ENCODE data around the gene AK3. TPM values are rescaled to one million over a fixed set of nuclear protein-coding genes. Genes with fewer than 3 reads are reported as not detected.
"Not testable (repeated sequence)": the region's sequence is repeated elsewhere in the genome, so short reads cannot be mapped to it uniquely, and the experiment has no call there.

The AK3 gene
- polyA plus RNA-seq, 3 donors, result 3.7 to 14.5 (median 13.8) TPM

DNA sequence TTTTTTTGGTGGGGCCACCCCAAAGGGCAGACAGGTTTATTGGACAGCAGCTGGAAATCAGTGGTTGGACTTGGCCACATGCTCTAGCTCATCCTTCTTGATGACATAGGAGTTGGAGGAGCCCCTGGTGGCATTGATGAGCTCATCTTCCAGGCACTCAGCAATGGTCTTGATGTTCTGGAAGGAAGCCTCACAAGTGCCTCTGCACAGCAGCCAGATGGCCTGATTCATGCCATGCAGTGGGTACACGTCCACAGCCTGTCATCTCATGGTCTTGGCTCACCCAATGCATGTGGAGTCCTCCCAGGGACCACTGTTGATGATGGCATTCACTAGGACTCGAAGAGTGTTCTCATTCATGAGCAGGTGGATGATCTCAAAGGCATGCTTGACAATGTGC, 40.4 kb upstream of the AK3 start:
- peaks cover 0 to 16% (median 8%) of the 10 kb centered on the region in 3 donors for H3K27me3 Mint-ChIP-seq (ENCODE audit: low read depth in 3 of 3)
- Histone ChIP-seq H3K4me3 (replicated peaks in 1 of 3; ENCODE audit: low read depth in 2 of 3, low read length in 3 of 3) (no peak overlapping the region), H3K79me2 (ENCODE audit: insufficient read depth, low read length) (no peaks in the 10 kb centered on the region), H4K20me1 (ENCODE audit: insufficient read depth, low read length) (no peaks in the 10 kb centered on the region), H3K4me2 (replicated peaks; ENCODE audit: extremely low read depth, low read length, poor library complexity, severe bottlenecking) (no peak overlapping the region), H3K27me3 (ENCODE audit: control insufficient read depth in 2 of 2, insufficient read depth in 2 of 2, low read length in 2 of 2) (no peaks in the 10 kb centered on the region), H3K9me3 (replicated peaks in 1 of 2; ENCODE audit: control insufficient read depth in 1 of 2, insufficient read depth in 1 of 2, low read length in 2 of 2) (no peaks in the 10 kb centered on the region), H3K9ac (ENCODE audit: insufficient read depth, low read length, poor library complexity, severe bottlenecking) (no peak overlapping the region), H3K4me1 (ENCODE audit: control insufficient read depth in 1 of 2, insufficient read depth in 2 of 2, low read length in 2 of 2) (no peaks in the 10 kb centered on the region), H2AFZ (ENCODE audit: insufficient read depth, low read depth, low read length, poor library complexity, severe bottlenecking) (no peak overlapping the region), H3K36me3 (replicated peaks in 1 of 2; ENCODE audit: control insufficient read depth in 1 of 2, insufficient read depth in 2 of 2, low read length in 2 of 2) (no peaks in the 10 kb centered on the region), H3K27ac (ENCODE audit: low read depth in 1 of 2, low read length in 2 of 2) (no peak overlapping the region)
- H3K4me1 Mint-ChIP-seq, result peaks cover 6% of the 10 kb centered on the region
- no peak overlapping the region for H3K27ac Mint-ChIP-seq
- H3K4me3 Mint-ChIP-seq, result no peak overlapping the region
- no peaks in the 10 kb centered on the region for H3K9me3 Mint-ChIP-seq
- no peak for DNase-seq
- TF ChIP-seq, protein P1, sequence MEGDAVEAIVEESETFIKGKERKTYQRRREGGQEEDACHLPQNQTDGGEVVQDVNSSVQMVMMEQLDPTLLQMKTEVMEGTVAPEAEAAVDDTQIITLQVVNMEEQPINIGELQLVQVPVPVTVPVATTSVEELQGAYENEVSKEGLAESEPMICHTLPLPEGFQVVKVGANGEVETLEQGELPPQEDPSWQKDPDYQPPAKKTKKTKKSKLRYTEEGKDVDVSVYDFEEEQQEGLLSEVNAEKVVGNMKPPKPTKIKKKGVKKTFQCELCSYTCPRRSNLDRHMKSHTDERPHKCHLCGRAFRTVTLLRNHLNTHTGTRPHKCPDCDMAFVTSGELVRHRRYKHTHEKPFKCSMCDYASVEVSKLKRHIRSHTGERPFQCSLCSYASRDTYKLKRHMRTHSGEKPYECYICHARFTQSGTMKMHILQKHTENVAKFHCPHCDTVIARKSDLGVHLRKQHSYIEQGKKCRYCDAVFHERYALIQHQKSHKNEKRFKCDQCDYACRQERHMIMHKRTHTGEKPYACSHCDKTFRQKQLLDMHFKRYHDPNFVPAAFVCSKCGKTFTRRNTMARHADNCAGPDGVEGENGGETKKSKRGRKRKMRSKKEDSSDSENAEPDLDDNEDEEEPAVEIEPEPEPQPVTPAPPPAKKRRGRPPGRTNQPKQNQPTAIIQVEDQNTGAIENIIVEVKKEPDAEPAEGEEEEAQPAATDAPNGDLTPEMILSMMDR (IDR thresholded peaks at IDR 0.05), result no peak
- H3K36me3 Mint-ChIP-seq, result no peaks in the 10 kb centered on the region
- 92% methylated on average over 2 of the region's 2 CpGs for WGBS (ENCODE audit: insufficient coverage)
- intact Hi-C loops (cut with micrococcal nuclease), result no loop called here

DNA sequence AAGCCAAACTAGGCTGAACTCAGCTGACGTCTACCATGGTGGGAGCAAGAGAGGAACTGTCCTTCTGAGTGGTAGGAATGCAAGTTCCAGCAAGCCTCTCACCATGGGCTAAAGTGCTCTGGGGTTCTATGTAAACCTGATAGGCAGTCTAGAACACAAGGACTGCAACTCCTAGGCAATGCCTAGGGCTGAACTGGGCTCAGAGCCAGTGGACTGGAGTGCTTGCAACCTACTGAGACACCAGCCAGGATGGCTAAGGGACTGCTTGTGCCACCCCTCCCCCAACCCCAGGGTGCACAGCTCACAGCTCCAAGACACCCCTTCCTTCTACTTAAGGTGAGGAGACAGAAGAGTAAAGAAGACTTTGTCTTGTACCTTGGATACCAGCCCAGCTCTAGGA, 39.6 kb upstream of the AK3 start:
- Histone ChIP-seq H2AFZ (ENCODE audit: insufficient read depth, low read depth, low read length, poor library complexity, severe bottlenecking) (no peak overlapping the region), H3K9me3 (replicated peaks in 1 of 2; ENCODE audit: control insufficient read depth in 1 of 2, insufficient read depth in 1 of 2, low read length in 2 of 2) (no peaks in the 10 kb centered on the region), H3K36me3 (replicated peaks in 1 of 2; ENCODE audit: control insufficient read depth in 1 of 2, insufficient read depth in 2 of 2, low read length in 2 of 2) (no peaks in the 10 kb centered on the region), H3K4me3 (replicated peaks in 1 of 3; ENCODE audit: low read depth in 2 of 3, low read length in 3 of 3) (no peak overlapping the region), H3K4me2 (replicated peaks; ENCODE audit: extremely low read depth, low read length, poor library complexity, severe bottlenecking) (no peak overlapping the region), H3K27ac (ENCODE audit: low read depth in 1 of 2, low read length in 2 of 2) (no peak overlapping the region), H3K79me2 (ENCODE audit: insufficient read depth, low read length) (no peaks in the 10 kb centered on the region), H3K4me1 (ENCODE audit: control insufficient read depth in 1 of 2, insufficient read depth in 2 of 2, low read length in 2 of 2) (no peaks in the 10 kb centered on the region), H3K27me3 (ENCODE audit: control insufficient read depth in 2 of 2, insufficient read depth in 2 of 2, low read length in 2 of 2) (no peaks in the 10 kb centered on the region), H4K20me1 (ENCODE audit: insufficient read depth, low read length) (no peaks in the 10 kb centered on the region), H3K9ac (ENCODE audit: insufficient read depth, low read length, poor library complexity, severe bottlenecking) (no peak overlapping the region)
- peaks cover 6% of the 10 kb centered on the region for H3K4me1 Mint-ChIP-seq
- H3K36me3 Mint-ChIP-seq, result no peaks in the 10 kb centered on the region
- peaks cover 0 to 16% (median 8%) of the 10 kb centered on the region in 3 donors for H3K27me3 Mint-ChIP-seq (ENCODE audit: low read depth in 3 of 3)
- no peak overlapping the region for H3K4me3 Mint-ChIP-seq
- TF ChIP-seq, protein P1 (IDR thresholded peaks at IDR 0.05), result no peak
- no peaks in the 10 kb centered on the region for H3K9me3 Mint-ChIP-seq
- 88% methylated on average over 1 of the region's 1 CpG for WGBS (ENCODE audit: insufficient coverage)
- intact Hi-C loops (cut with micrococcal nuclease), result no loop called here
- no peak overlapping the region for H3K27ac Mint-ChIP-seq
- no peak for DNase-seq

DNA sequence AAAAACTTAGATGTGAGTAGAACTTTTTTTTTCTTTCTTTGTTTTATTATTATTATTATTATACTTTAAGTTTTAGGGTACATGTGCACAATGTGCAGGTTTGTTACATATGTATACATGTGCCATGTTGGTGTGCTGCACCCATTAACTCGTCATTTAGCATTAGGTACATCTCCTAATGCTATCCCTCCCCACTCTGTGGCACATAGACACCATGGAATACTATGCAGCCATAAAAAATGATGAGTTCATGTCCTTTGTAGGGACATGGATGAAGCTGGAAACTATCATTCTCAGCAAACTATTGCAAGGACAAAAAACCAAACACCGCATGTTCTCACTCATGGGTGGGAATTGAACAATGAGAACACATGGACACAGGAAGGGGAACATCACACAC, 34.0 kb upstream of the AK3 start:
- H3K4me2 ChIP-seq (replicated peaks; ENCODE audit: extremely low read depth, low read length, poor library complexity, severe bottlenecking); H3K4me1 Mint-ChIP-seq; intact Hi-C loops (cut with micrococcal nuclease); H3K9me3 Mint-ChIP-seq; H3K4me3 ChIP-seq (replicated peaks in 1 of 3; ENCODE audit: low read depth in 2 of 3, low read length in 3 of 3); H3K27me3 Mint-ChIP-seq (ENCODE audit: low read depth in 3 of 3); H3K36me3 Mint-ChIP-seq; H3K9ac ChIP-seq (ENCODE audit: insufficient read depth, low read length, poor library complexity, severe bottlenecking); H3K4me3 Mint-ChIP-seq; H3K27me3 ChIP-seq (ENCODE audit: control insufficient read depth in 2 of 2, insufficient read depth in 2 of 2, low read length in 2 of 2); H3K27ac ChIP-seq (ENCODE audit: low read depth in 1 of 2, low read length in 2 of 2); H3K36me3 ChIP-seq (replicated peaks in 1 of 2; ENCODE audit: control insufficient read depth in 1 of 2, insufficient read depth in 2 of 2, low read length in 2 of 2); H4K20me1 ChIP-seq (ENCODE audit: insufficient read depth, low read length); H2AFZ ChIP-seq (ENCODE audit: insufficient read depth, low read depth, low read length, poor library complexity, severe bottlenecking); DNase-seq; H3K27ac Mint-ChIP-seq; H3K9me3 ChIP-seq (replicated peaks in 1 of 2; ENCODE audit: control insufficient read depth in 1 of 2, insufficient read depth in 1 of 2, low read length in 2 of 2); H3K79me2 ChIP-seq (ENCODE audit: insufficient read depth, low read length); H3K4me1 ChIP-seq (ENCODE audit: control insufficient read depth in 1 of 2, insufficient read depth in 2 of 2, low read length in 2 of 2): not testable (repeated sequence)
- no CpG with 5 or more reads among the region's 2 CpGs for WGBS (ENCODE audit: insufficient coverage)
